Effector memory CD8-positive, alpha-beta T cell (primary cell): ENCODE measurements around the gene RFXANK.

Experiments
- ATAC-seq: fragments of 150-1000 bp; cut with Tn5 transposase; replicated peaks from 2 replicates; pipeline ENCODE4 v1.10.0; 2021; ENCODE audit warnings: mild to moderate bottlenecking, moderate library complexity
- DNase-seq, 3 experiments: peaks; one replicate each; pipeline ENCODE4 v3.0.0; 2021
- H3K27ac Mint-ChIP-seq, 2 donors: one replicate each; pipeline ENCODE4 v1.8.0; 2022; ENCODE audit warnings: mild to moderate bottlenecking in 2 of 2, mixed read lengths in 2 of 2, moderate library complexity in 2 of 2
- H3K27me3 Mint-ChIP-seq, 2 donors: one replicate each; pipeline ENCODE4 v1.8.0; 2022; ENCODE audit warnings: mixed read lengths in 2 of 2
- H3K36me3 Mint-ChIP-seq: one replicate; pipeline ENCODE4 v1.8.0; 2022; ENCODE audit warnings: mild to moderate bottlenecking, moderate library complexity, mixed read lengths; ENCODE audit not compliant: insufficient read depth
- H3K4me1 Mint-ChIP-seq, 2 donors: one replicate each; pipeline ENCODE4 v1.8.0; 2022; ENCODE audit warnings: low read depth in 2 of 2, mixed read lengths in 2 of 2
- H3K4me3 Mint-ChIP-seq, 2 donors: one replicate each; pipeline ENCODE4 v1.8.0; 2022; ENCODE audit warnings: mild to moderate bottlenecking in 2 of 2, mixed read lengths in 2 of 2, moderate library complexity in 2 of 2
- H3K9me3 Mint-ChIP-seq, 2 donors: one replicate each; pipeline ENCODE4 v1.8.0; 2022; ENCODE audit warnings: mixed read lengths in 2 of 2

RFXANK gene

DNA sequence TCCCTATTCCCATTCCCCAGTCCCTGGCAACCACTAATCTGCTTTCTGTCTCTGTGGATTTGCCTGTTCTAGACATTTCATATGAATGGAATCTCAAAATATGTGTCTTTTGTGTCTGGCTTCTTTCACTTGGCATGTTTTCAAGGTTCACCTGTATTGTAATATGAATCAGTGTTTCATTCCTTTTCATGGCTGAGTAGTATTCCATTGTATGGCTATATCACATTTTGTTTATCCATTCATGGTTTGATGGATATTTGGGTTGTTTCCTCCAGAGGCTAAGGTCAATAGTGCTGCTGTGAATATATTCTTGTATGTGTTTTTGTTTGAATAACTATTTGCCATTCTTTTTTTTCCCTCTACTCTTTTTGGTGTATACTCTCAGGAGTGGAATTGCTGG is 44.1 kb downstream of the RFXANK start:
- Mint-ChIP-seq H3K4me1 (no peaks in the 10 kb centered on the region), H3K4me3 (no peak overlapping the region), H3K27ac (no peak overlapping the region), H3K27me3 (peaks cover 23 to 48% of the 10 kb centered on the region in 2 donors), H3K36me3 (no peaks in the 10 kb centered on the region), H3K9me3 (peaks cover 0 to 2% of the 10 kb centered on the region in 2 donors)
- no peak for ATAC-seq
- no peak for DNase-seq

DNA sequence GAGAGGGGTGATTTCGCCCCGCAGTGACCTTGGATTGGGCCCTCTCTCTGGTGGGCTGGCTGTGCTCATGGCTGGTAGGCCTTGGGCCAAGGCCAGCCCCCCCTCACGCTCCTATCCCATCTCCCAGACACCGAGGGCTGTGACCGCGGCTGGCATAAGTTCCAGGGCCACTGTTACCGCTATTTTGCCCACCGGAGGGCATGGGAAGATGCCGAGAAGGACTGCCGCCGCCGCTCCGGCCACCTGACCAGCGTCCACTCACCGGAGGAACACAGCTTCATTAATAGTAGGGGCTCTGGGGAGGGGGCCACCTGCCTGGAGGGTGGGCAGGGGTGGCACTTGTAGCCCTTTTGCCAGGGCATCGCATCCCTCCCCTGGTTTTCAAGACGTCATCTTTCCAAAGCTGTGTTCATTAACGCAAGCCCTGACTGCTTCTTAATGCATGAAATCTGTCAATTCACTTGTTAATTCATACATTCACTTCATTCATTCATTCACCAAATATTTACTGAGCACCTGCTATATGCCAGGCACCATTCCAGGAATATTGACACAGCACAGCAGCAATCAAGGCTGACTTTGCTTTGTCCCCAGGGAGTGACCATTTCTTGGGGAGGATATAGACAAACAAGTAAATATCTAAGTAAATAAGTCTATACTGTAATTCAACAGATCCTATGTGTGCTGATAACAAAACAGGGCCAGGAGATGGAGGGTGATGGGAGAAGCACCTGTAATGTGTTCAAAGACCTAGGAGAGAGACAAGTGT is 46.3 kb downstream of the RFXANK start:
- DNase-seq = no peak
- H3K4me3 Mint-ChIP-seq = no peak overlapping the region
- no peak overlapping the region for H3K27ac Mint-ChIP-seq
- H3K9me3 Mint-ChIP-seq = peaks cover 0 to 2% of the 10 kb centered on the region in 2 donors
- H3K27me3 Mint-ChIP-seq = peaks cover 17 to 40% of the 10 kb centered on the region in 2 donors
- no peaks in the 10 kb centered on the region for H3K4me1 Mint-ChIP-seq
- no peak for ATAC-seq
- no peaks in the 10 kb centered on the region for H3K36me3 Mint-ChIP-seq

DNA sequence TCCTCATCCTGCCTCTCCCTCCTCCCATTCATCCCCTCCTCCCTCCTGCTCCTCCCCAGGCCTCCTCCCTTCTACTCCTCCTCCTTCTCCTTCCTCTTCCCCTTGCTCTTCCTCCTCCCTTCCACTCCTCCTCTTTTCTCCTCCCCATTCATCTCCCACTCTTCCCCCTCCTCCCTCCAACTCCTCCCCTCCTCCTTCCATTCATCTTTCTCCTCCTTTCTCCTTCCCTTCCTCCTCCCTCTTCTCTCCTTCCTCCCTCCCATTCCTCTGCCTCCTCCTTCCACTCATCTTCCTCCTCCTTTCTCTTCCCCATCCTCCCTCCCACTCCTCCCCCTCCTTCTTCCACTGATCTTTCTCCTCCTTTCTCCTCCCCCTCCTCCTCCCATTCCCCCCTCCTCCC is 47.6 kb downstream of the RFXANK start:
- H3K4me1 Mint-ChIP-seq = no peaks in the 10 kb centered on the region
- H3K4me3 Mint-ChIP-seq = no peak overlapping the region
- ATAC-seq (no peak), DNase-seq (no peak)
- H3K27ac Mint-ChIP-seq = no peak overlapping the region
- peaks cover 22 to 52% of the 10 kb centered on the region in 2 donors for H3K27me3 Mint-ChIP-seq
- H3K36me3 Mint-ChIP-seq = peaks cover 3% of the 10 kb centered on the region
- H3K9me3 Mint-ChIP-seq = peaks cover 0 to 2% of the 10 kb centered on the region in 2 donors

DNA sequence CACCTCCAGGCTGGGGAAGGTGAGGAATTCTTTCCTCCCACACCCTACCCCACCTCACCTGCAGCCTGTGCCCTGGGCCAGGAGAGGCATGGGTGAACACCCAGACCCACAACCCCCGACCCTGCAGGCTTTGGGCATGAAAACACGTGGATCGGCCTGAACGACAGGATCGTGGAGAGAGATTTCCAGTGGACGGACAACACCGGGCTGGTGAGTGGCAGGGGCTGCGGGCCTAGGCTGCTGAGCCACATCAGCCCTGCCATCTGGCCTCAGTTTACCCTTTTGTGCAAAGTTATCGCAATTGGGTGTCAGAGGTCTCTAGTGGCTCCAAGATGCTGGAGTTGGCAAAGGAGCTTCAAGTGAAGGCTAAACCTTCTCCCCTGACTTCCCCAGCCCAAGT is 48.4 kb downstream of the RFXANK start:
- ATAC-seq (no peak), DNase-seq (no peak)
- Mint-ChIP-seq H3K27me3 (peaks cover 24 to 60% of the 10 kb centered on the region in 2 donors), H3K27ac (no peak overlapping the region), H3K4me3 (no peak overlapping the region), H3K4me1 (no peaks in the 10 kb centered on the region), H3K36me3 (peaks cover 3% of the 10 kb centered on the region), H3K9me3 (peaks cover 0 to 2% of the 10 kb centered on the region in 2 donors)

DNA sequence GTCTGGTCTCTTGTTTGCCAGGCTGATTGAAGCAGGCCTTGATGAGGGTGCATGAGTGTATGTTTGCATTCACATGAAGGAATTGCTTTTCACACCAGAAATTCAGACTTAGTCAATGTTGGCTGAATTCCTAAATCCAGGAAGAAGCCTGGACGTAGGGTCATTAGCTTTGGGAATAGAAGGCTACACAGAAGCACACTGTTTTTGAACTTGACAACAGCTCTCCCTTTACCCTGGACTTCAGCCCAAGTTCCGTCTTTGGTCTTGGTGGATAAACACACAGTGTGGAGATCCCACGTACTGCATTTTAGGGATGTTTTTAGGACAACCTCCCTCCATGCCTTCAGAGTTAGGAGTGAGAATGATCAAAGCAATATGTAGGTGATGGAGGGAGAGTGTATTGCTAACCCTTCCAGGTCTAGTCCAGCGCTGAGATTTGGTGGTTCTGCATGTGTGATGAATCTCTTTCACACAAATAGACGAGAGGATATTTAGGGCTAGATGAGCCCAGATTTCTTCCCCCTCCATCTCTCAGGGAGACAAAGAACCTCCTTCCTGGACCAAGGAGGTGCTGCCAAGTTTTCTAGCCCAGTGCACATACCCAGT is 58.2 kb downstream of the RFXANK start:
- ATAC-seq = no peak
- H3K4me1 Mint-ChIP-seq = no peaks in the 10 kb centered on the region

More for the DNA sequence above, 58.2 kb downstream of the RFXANK start:
- DNase-seq = no peak
- Mint-ChIP-seq H3K4me3 (no peak overlapping the region), H3K27me3 (peaks cover 62 to 64% of the 10 kb centered on the region in 2 donors), H3K36me3 (peaks cover 4% of the 10 kb centered on the region), H3K27ac (peak overlapping the region in 1 of 2 donors; percentile 76), H3K9me3 (no peaks in the 10 kb centered on the region)
